Fibroblast of lung (primary cell): ENCODE measurements around the gene NHERF2. TPM values are rescaled to one million over a fixed set of nuclear protein-coding genes. Genes with fewer than 3 reads are reported as not detected.
A peak's percentile ranks its signal among the peaks of the same experiment; 100 is the strongest.

ENCODE experiments used
- DNase-seq, 2 donors: peaks; one replicate each; pipeline versions ENCODE4 v3.0.0 to v3.0.0-alpha.2; 2010; ENCODE audit warnings: low read depth in 2 of 2
- H2AFZ ChIP-seq: 2 replicates; pipeline ENCODE4 v1.5.1; 2012; ENCODE audit warnings: low read length, control low read depth, inconsistent platforms
- H3K27ac ChIP-seq: 2 replicates; pipeline ENCODE4 v1.5.1; 2011; ENCODE audit warnings: low read length, control low read depth; ENCODE audit not compliant: insufficient read depth
- H3K27me3 ChIP-seq: 2 replicates; pipeline ENCODE4 v1.5.1; 2011; ENCODE audit warnings: mild to moderate bottlenecking, low read length; ENCODE audit not compliant: control insufficient read depth, insufficient read depth
- H3K36me3 ChIP-seq: 2 replicates; pipeline ENCODE4 v1.5.1; 2011; ENCODE audit warnings: low read length; ENCODE audit not compliant: control insufficient read depth, insufficient read depth
- H3K4me1 ChIP-seq: 2 replicates; pipeline ENCODE4 v1.5.1; 2011; ENCODE audit warnings: low read length; ENCODE audit not compliant: control insufficient read depth, insufficient read depth; ENCODE audit errors: extremely low read depth
- H3K4me2 ChIP-seq: 2 replicates; pipeline ENCODE4 v1.5.1; 2011; ENCODE audit warnings: low read length, control low read depth; ENCODE audit not compliant: insufficient read depth; ENCODE audit errors: extremely low read depth
- H3K4me3 ChIP-seq, 4 experiments: fragments of 200-600 bp in 1 of 4; sonication (generic) in 1 of 4; replicated peaks in 1 of 4; 2 replicates each; pipeline ENCODE4 v1.5.1; 2011 to 2016; ENCODE audit warnings: low read length in 4 of 4, low read depth in 3 of 4, mild to moderate bottlenecking in 3 of 4, control low read depth in 2 of 4, inconsistent platforms in 1 of 4, mixed read lengths in 1 of 4; ENCODE audit not compliant: insufficient read depth in 1 of 4; ENCODE audit errors: control extremely low read depth in 1 of 4
- H3K79me2 ChIP-seq: 2 replicates; pipeline ENCODE4 v1.5.1; 2012; ENCODE audit warnings: mild to moderate bottlenecking, low read length, inconsistent platforms; ENCODE audit not compliant: control insufficient read depth, insufficient read depth
- H3K9ac ChIP-seq: 2 replicates; pipeline ENCODE4 v1.5.1; 2011; ENCODE audit warnings: mild to moderate bottlenecking, low read length, control low read depth; ENCODE audit not compliant: insufficient read depth
- H3K9me3 ChIP-seq: 2 replicates; pipeline ENCODE4 v1.5.1; 2012; ENCODE audit warnings: low read depth, low read length; ENCODE audit not compliant: control insufficient read depth, insufficient read depth
- H4K20me1 ChIP-seq: 2 replicates; pipeline ENCODE4 v1.5.1; 2011; ENCODE audit warnings: low read length; ENCODE audit not compliant: control insufficient read depth, insufficient read depth; ENCODE audit errors: extremely low read depth
- CTCF ChIP-seq, 2 donors: IDR thresholded peaks in 1 of 2; conservative IDR thresholded peaks in 1 of 2; 1 replicate in 1 of 2; 2 replicates in 1 of 2; pipeline ENCODE4 v1.5.1; 2011 to 2012; ENCODE audit warnings: low read length in 2 of 2, control low read depth in 1 of 2, inconsistent platforms in 1 of 2, low read depth in 1 of 2, mild to moderate bottlenecking in 1 of 2
- EZH2 ChIP-seq: IDR thresholded peaks from 2 replicates; pipeline ENCODE4 v1.5.1; 2012; ENCODE audit warnings: low read length, control low read depth, mild to moderate bottlenecking; ENCODE audit errors: missing control alignments
- polyA plus RNA-seq, 2 donors: library from polyadenylated mRNA; depleted of rRNA in 1 of 2; stranded (reverse) in 1 of 2; unstranded in 1 of 2; fragments of >200 nt; gene quantifications; 2 replicates each; pipeline ENCODE4 v1.2.1, GENCODE V29; 2011 to 2012; ENCODE audit warnings: missing spikeins in 1 of 2
- total RNA-seq: library from RNA; depleted of rRNA; stranded (reverse); fragments of >200 nt; gene quantifications from 2 replicates; pipeline ENCODE4 v1.2.1, GENCODE V29; 2014

NHERF2 gene
- total and polyA plus RNA-seq, 2 donors (not counting 1 experiment from before 2014, with no cell fraction given) = 21.5 to 38.0 TPM

GRCh38 chr16:2046893-2047329 lies 20.2 kb downstream of the NHERF2 start:
- Histone ChIP-seq H3K4me2 (peak overlapping the region; percentile 99), H4K20me1 (no peaks in the 10 kb centered on the region), H3K9ac (peak overlapping the region; percentile 18), H3K27me3 (no peaks in the 10 kb centered on the region), H3K36me3 (no peaks in the 10 kb centered on the region), H2AFZ (peak overlapping the region; percentile 43), H3K4me3 (peak overlapping the region; percentile 56 to 68 (median 58)), H3K27ac (peak overlapping the region; percentile 19), H3K9me3 (no peaks in the 10 kb centered on the region), H3K79me2 (peaks cover 13% of the 10 kb centered on the region), H3K4me1 (peaks cover 6% of the 10 kb centered on the region)
- no peak for DNase-seq
- TF ChIP-seq EZH2 = no peak
- TF ChIP-seq CTCF (conservative IDR thresholded peaks at IDR 0.05 in 1 of 2, IDR thresholded peaks at IDR 0.05 in 1 of 2; ENCODE audit: low read depth in 1 of 2, low read length in 2 of 2) = no peak

DNA sequence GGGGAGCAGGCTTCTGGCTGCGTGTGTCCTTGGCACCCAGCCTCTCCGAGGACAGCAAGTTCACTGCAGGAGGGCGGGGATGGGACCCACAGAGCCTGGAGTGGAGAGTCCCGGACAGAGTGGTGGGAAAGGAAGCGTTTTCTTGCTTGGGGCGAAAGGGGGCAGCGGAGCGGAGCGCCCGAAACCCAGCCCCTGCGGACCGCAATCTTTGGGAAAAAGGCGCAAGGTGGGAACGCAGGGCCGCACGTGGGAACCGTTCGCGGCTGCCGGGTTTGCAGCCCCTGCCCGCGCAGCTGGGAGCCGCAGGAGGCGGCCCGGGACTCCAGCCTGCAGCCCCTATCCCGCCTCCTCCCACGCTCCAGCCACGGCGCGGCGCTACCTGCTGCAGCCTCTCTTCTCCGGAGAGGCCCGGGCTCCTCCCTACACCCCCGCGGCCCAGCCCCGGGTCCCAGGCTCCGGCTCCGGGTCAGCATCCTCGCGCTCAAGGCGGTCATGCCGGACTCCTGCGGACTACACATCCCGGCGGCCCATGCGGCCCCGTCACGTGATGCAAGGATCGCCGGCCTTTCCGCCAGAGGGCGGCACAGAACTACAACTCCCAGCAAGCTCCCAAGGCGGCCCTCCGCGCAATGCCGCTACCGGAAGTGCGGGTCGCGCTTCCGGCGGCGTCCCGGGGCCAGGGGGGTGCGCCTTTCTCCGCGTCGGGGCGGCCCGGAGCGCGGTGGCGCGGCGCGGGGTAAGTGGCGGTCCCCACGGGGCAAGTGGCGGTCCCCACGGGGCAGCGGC lies 20.8 kb downstream of the NHERF2 start, which contains the start of the genes NTHL1 and TSC2:
NTHL1 (minus strand) TSS at position 505 of the 786 bp plus-strand sequence; CDS start at position 494, 11 bp downstream.
TSC2 (plus strand) TSS at position 656 of the 786 bp plus-strand sequence. CDS start 631 bp downstream, outside the sequence.
- peak; percentile 94 to 96 for DNase-seq
- Histone ChIP-seq H2AFZ (peak within 1 kb of the TSS; percentile 43), H3K9ac (peak within 1 kb of the TSS; percentile 69), H3K4me1 (peaks cover 6% of the 10 kb centered on the region), H3K79me2 (peaks cover 13% of the 10 kb centered on the region), H3K4me2 (peak within 1 kb of the TSS; percentile 99), H3K4me3 (peak within 1 kb of the TSS; percentile 68 to 90 (median 79)), H3K36me3 (no peaks in the 10 kb centered on the region), H3K27ac (peak within 1 kb of the TSS; percentile 19), H4K20me1 (no peaks in the 10 kb centered on the region), H3K9me3 (no peaks in the 10 kb centered on the region), H3K27me3 (no peaks in the 10 kb centered on the region)
- TF ChIP-seq EZH2 (no peak), CTCF (conservative IDR thresholded peaks at IDR 0.05 in 1 of 2, IDR thresholded peaks at IDR 0.05 in 1 of 2; ENCODE audit: low read depth in 1 of 2, low read length in 2 of 2) (peak; percentile 35 to 39)

GRCh38 chr16:2048116-2048543 lies 21.4 kb downstream of the NHERF2 start:
- H3K79me2 ChIP-seq = peaks cover 13% of the 10 kb centered on the region
- H3K4me1 ChIP-seq = peaks cover 6% of the 10 kb centered on the region
- no peak for DNase-seq
- no peaks in the 10 kb centered on the region for H3K9me3 ChIP-seq
- H4K20me1 ChIP-seq = no peaks in the 10 kb centered on the region
- peak overlapping the region; percentile 27 for H2AFZ ChIP-seq
- TF ChIP-seq EZH2 (no peak), CTCF (conservative IDR thresholded peaks at IDR 0.05 in 1 of 2, IDR thresholded peaks at IDR 0.05 in 1 of 2; ENCODE audit: low read depth in 1 of 2, low read length in 2 of 2) (no peak)
- H3K36me3 ChIP-seq = peaks cover 4% of the 10 kb centered on the region
- H3K27me3 ChIP-seq = no peaks in the 10 kb centered on the region
- H3K9ac ChIP-seq = peak overlapping the region; percentile 69
- H3K4me2 ChIP-seq = peak overlapping the region; percentile 90
- peak overlapping the region; percentile 3 for H3K27ac ChIP-seq
- H3K4me3 ChIP-seq = peak overlapping the region; percentile 68 to 90 (median 79)
